ENCODE results near the gene SAMD7. TPM values are rescaled to one million over a fixed set of nuclear protein-coding genes. Genes with fewer than 3 reads are reported as not detected.

Gene SAMD7
- total RNA-seq, 1 experiment from 2014 or later, result not detected

- ChIA-PET POLR2A (no interaction called here), CTCF (no interaction called here)
- H3K9me3 ChIP-seq (ENCODE audit: control insufficient read depth, insufficient read depth, low read depth, low read length), result no peaks in the 10 kb centered on the region
- H3K36me3 ChIP-seq (ENCODE audit: control insufficient read depth, insufficient read depth, low read length), result no peaks in the 10 kb centered on the region
- in situ Hi-C loops (cut with HindIII; ENCODE audit: low pct_unique_long_range_greater_than_20kb, low sequenced_read_pairs), result no loop called here
- DNase-seq (ENCODE audit: low read depth, low spot score) (no peak), ATAC-seq (no peak)
- BruUV-seq (replicated peaks), result no TSS peak
- H3K27me3 ChIP-seq (ENCODE audit: control insufficient read depth, insufficient read depth, low read length), result peaks cover 8% of the 10 kb centered on the region
- TF ChIP-seq POLR2AphosphoS5 (IDR thresholded peaks at IDR 0.05; ENCODE audit: low read depth, low read length) (no peak), SIN3A (IDR thresholded peaks at IDR 0.05; ENCODE audit: borderline replicate concordance, insufficient read depth, low read depth, low read length) (no peak), TCF7L2 (IDR thresholded peaks at IDR 0.05; ENCODE audit: low read depth, low read length) (no peak)
- intact Hi-C loops (cut with micrococcal nuclease; ENCODE audit: unreplicated experiment), result no loop called here
- H3K4me3 ChIP-seq (ENCODE audit: low read depth in 2 of 2, low read length in 2 of 2), result no peak overlapping the region
- H3K27ac ChIP-seq (ENCODE audit: low read length), result no peak overlapping the region
- H3K4me1 ChIP-seq (ENCODE audit: control insufficient read depth, insufficient read depth, low read length), result no peaks in the 10 kb centered on the region
These were observed 40.1 kb upstream of the SAMD7 start for GRCh38 chr3:169871129-169871886.

DNA sequence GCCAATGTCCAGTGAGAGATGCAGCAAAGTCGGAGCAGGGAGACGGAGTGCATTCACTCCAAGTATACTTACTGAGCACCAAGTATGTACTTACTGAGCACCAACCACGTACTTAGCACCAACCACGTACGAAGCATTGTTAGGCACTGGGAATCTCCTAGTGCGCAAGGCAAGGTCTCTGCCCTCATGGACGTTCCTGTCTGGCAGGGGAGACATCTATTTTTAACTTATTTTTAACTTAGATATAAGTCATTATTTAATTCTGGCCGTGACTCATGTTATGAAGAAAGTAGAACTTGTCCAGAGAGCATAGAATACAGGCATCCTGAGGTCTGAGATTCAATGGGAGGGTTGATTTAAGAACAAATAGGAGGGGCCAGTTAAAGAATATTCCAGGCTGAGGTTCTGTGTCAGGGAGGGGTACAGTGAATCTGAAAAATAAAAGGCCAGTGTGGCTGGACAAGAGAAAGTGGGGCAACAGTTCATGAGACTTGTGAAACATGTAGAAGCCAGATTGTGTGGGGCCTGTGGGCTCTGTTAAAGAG is 32.3 kb upstream of the SAMD7 start:
- DNase-seq (ENCODE audit: low read depth, low spot score) (no peak), ATAC-seq (no peak)
- TF ChIP-seq, protein P1, sequence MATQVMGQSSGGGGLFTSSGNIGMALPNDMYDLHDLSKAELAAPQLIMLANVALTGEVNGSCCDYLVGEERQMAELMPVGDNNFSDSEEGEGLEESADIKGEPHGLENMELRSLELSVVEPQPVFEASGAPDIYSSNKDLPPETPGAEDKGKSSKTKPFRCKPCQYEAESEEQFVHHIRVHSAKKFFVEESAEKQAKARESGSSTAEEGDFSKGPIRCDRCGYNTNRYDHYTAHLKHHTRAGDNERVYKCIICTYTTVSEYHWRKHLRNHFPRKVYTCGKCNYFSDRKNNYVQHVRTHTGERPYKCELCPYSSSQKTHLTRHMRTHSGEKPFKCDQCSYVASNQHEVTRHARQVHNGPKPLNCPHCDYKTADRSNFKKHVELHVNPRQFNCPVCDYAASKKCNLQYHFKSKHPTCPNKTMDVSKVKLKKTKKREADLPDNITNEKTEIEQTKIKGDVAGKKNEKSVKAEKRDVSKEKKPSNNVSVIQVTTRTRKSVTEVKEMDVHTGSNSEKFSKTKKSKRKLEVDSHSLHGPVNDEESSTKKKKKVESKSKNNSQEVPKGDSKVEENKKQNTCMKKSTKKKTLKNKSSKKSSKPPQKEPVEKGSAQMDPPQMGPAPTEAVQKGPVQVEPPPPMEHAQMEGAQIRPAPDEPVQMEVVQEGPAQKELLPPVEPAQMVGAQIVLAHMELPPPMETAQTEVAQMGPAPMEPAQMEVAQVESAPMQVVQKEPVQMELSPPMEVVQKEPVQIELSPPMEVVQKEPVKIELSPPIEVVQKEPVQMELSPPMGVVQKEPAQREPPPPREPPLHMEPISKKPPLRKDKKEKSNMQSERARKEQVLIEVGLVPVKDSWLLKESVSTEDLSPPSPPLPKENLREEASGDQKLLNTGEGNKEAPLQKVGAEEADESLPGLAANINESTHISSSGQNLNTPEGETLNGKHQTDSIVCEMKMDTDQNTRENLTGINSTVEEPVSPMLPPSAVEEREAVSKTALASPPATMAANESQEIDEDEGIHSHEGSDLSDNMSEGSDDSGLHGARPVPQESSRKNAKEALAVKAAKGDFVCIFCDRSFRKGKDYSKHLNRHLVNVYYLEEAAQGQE (IDR thresholded peaks at IDR 0.05; ENCODE audit: insufficient read depth in 1 of 2, low read depth in 2 of 2, low read length in 1 of 2), result no peak
- no peak for TF ChIP-seq SIN3A (IDR thresholded peaks at IDR 0.05; ENCODE audit: borderline replicate concordance, insufficient read depth, low read depth, low read length)
- CTCF ChIA-PET, result no interaction called here
- no peaks in the 10 kb centered on the region for H3K9me3 ChIP-seq (ENCODE audit: control insufficient read depth, insufficient read depth, low read depth, low read length)
- no TSS peak for BruUV-seq (replicated peaks)
- intact Hi-C loops (cut with micrococcal nuclease; ENCODE audit: unreplicated experiment) (no loop called here), in situ Hi-C loops (cut with HindIII; ENCODE audit: low pct_unique_long_range_greater_than_20kb, low sequenced_read_pairs) (no loop called here)
- H3K4me1 ChIP-seq (ENCODE audit: control insufficient read depth, insufficient read depth, low read length), result no peaks in the 10 kb centered on the region
- H3K4me3 ChIP-seq (ENCODE audit: low read depth in 2 of 2, low read length in 2 of 2), result no peak overlapping the region
- H3K27ac ChIP-seq (ENCODE audit: low read length), result no peak overlapping the region
- POLR2A ChIA-PET, result no interaction called here
- H3K27me3 ChIP-seq (ENCODE audit: control insufficient read depth, insufficient read depth, low read length), result peaks cover 6% of the 10 kb centered on the region; the same call in 1 of the 2 replicates
- H3K36me3 ChIP-seq (ENCODE audit: control insufficient read depth, insufficient read depth, low read length), result no peaks in the 10 kb centered on the region

GRCh38 chr3:169879845-169880575 is 31.4 kb upstream of the SAMD7 start:
- no peaks in the 10 kb centered on the region for H3K9me3 ChIP-seq (ENCODE audit: control insufficient read depth, insufficient read depth, low read depth, low read length)
- TF ChIP-seq, protein P2, sequence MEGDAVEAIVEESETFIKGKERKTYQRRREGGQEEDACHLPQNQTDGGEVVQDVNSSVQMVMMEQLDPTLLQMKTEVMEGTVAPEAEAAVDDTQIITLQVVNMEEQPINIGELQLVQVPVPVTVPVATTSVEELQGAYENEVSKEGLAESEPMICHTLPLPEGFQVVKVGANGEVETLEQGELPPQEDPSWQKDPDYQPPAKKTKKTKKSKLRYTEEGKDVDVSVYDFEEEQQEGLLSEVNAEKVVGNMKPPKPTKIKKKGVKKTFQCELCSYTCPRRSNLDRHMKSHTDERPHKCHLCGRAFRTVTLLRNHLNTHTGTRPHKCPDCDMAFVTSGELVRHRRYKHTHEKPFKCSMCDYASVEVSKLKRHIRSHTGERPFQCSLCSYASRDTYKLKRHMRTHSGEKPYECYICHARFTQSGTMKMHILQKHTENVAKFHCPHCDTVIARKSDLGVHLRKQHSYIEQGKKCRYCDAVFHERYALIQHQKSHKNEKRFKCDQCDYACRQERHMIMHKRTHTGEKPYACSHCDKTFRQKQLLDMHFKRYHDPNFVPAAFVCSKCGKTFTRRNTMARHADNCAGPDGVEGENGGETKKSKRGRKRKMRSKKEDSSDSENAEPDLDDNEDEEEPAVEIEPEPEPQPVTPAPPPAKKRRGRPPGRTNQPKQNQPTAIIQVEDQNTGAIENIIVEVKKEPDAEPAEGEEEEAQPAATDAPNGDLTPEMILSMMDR (IDR thresholded peaks at IDR 0.05), result no peak
- TF ChIP-seq POLR2AphosphoS5 (IDR thresholded peaks at IDR 0.05; ENCODE audit: low read depth, low read length) (no peak), SIN3A (IDR thresholded peaks at IDR 0.05; ENCODE audit: borderline replicate concordance, insufficient read depth, low read depth, low read length) (no peak), TCF7L2 (IDR thresholded peaks at IDR 0.05; ENCODE audit: low read depth, low read length) (no peak)
- TF ChIP-seq, protein P1 (IDR thresholded peaks at IDR 0.05; ENCODE audit: insufficient read depth in 1 of 2, low read depth in 2 of 2, low read length in 1 of 2), result no peak
- no peaks in the 10 kb centered on the region for H3K36me3 ChIP-seq (ENCODE audit: control insufficient read depth, insufficient read depth, low read length)
- ChIA-PET POLR2A (no interaction called here), CTCF (no interaction called here)
- H3K4me1 ChIP-seq (ENCODE audit: control insufficient read depth, insufficient read depth, low read length), result no peaks in the 10 kb centered on the region
- no TSS peak for BruUV-seq (replicated peaks)
- H3K4me3 ChIP-seq (ENCODE audit: low read depth in 2 of 2, low read length in 2 of 2), result no peak overlapping the region
- no peak for DNase-seq (ENCODE audit: low read depth, low spot score)
- no peak for ATAC-seq
- H3K27me3 ChIP-seq (ENCODE audit: control insufficient read depth, insufficient read depth, low read length), result peaks cover 5% of the 10 kb centered on the region; the same call in 1 of the 2 replicates
- no peak overlapping the region for H3K27ac ChIP-seq (ENCODE audit: low read length)
- in situ Hi-C loops (cut with HindIII; ENCODE audit: low pct_unique_long_range_greater_than_20kb, low sequenced_read_pairs), result no loop called here
- intact Hi-C loops (cut with micrococcal nuclease; ENCODE audit: unreplicated experiment), result no loop called here
